SH-SY5Y (cell line): Measurements from ENCODE around the gene TEAD1.

Experiments used
- GATA2 ChIP-seq: IDR thresholded peaks from 2 replicates; pipeline ENCODE4 v1.6.1; 2011; ENCODE audit warnings: mild to moderate bottlenecking, low read depth, low read length
- GATA3 ChIP-seq: IDR thresholded peaks from 2 replicates; pipeline ENCODE4 v1.6.1; 2011; ENCODE audit warnings: low read depth, mild to moderate bottlenecking, low read length, moderate library complexity

Gene TEAD1

GRCh38 chr11:12809364-12809763, 135.1 kb downstream of the TEAD1 start:
- no peak for TF ChIP-seq GATA3
- TF ChIP-seq GATA2: no peak

DNA sequence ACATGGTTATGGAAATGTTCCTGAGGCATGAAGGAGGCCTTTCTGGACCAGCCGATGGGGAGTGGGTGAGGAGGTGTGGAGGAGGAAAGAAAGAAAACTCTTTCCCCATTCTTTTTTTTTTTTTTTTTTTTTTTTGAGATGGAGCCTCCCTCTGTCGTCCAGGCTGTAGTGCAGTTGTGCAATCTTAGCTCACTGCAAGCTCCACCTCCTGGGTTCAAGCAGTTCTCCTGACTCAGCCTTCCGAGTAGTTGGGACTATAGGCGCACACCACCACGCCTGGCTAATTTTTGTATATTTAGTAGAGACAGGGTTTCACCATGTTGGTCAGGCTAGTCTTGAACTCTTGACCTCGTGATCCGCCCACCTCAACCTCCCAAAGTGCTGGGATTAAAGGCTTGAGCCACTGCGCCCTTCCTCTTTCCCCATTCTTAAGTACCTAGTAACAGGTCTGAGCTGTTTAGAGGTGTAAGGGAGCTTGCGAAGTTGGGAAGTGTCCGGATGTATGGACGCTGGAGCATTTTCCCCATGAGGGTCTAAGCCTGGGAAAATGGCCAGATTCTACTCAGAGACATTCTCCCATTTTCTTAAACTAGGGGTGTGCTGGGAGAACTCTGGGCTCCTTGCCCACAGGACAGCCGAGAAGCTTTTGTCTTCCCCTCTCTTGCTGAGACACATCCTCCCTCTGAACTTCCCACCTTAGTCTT, 135.8 kb downstream of the TEAD1 start:
- TF ChIP-seq GATA2 (no peak), GATA3 (no peak)

DNA sequence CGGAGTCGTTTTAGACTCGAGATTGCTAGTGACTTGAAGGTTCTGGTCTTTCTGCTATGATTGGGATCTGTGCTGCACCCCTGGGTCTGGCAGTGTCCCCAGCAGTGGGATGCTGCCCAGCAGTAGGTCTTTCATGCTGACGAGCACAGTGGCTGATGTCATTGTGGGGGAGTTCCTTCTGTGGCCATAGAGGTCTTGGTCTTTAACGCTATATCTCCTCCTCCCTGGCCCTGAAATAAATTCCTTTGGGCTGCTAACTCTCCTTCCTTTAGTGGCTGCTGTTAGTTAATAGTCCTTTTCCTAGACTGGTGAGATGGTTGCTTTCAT, 136.3 kb downstream of the TEAD1 start:
- TF ChIP-seq GATA2 (no peak), GATA3 (no peak)

DNA sequence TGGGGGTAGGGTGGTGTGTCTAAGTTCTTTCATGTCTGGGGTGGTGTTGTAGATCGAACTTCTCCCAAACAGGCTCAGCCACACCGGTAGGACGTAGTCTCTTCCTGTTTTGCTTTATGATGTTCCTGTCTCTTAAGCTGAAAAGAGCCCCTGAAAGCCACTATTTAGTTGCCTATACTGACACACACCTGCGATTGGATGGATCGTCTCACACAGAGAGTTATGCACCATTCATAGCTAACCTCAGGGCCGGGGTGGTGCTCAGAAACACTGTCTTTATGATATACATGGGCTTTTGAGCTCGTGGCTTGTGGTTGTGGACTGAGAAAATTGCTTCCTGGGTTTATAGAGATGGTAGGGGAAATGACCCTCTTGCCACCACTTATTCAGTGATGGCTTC, 137.6 kb downstream of the TEAD1 start:
- no peak for TF ChIP-seq GATA3
- TF ChIP-seq GATA2: no peak

GRCh38 chr11:12812849-12813248, 138.6 kb downstream of the TEAD1 start:
- TF ChIP-seq GATA2 (peak; percentile 57), GATA3 (no peak)

- no peak for TF ChIP-seq GATA2
- no peak for TF ChIP-seq GATA3
These were observed 139.4 kb downstream of the TEAD1 start for GRCh38 chr11:12813371-12814225.

- peak; percentile 5; the same call in 1 of the 2 replicates for TF ChIP-seq GATA3
- no peak for TF ChIP-seq GATA2
These were observed 140.9 kb downstream of the TEAD1 start for GRCh38 chr11:12815129-12815480.

DNA sequence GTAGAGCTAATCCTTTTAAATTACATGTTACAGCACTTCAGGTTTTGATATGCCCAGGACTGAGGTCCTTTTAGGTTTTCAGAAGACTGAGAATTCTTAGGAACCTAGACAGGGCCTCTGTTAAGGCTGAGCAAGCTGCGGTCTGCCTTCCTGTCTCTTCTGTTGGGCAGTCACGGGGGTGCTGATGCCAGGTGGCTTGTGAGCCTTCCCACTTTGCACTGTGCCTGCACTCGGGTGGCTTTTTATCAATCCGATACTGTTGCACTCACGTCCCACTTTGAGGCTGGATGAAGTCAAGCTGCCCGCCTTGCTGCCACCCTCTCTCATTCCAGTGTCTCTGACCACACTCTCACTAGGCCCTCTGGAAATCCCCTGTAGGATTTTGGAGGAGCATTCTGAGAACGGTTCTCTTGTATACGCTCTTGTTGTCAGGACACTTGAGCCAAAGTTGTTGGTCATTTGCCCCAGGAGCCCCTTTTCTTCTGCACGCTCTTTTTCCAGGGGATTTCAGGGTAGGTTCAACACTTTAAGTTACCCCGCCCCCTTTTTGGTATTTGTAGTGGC, 141.8 kb downstream of the TEAD1 start:
- TF ChIP-seq GATA2 (no peak), GATA3 (no peak)

DNA sequence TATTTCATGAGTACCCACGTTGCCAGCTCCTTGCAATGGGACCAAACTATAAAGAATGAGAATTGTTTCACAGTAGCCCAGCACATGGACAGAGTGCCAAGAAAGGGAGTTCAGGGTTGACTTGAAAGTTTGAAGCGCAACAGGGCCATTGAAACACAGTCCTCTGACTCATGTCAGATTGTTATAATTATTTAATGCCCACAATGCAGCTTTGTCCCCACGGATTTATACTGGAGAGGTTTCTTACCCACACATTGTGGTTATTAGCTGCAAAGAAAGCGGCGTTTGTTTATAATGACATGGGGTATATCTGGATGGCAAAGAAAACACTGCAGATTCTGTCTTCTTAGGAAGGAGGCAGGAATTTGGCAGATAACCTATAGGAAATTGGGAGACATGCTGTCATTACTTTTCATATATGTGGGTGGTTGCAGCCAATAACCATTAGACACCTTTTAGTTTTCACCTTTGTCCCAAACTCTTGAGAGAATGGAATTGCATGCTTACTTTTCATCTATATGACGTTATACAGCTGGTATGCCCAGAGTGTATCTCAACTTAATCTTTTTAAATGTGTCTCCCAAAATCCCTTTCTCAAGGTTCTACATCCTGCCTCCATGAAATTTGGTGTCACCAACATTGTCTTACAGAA, 143.6 kb downstream of the TEAD1 start:
- TF ChIP-seq GATA2: no peak
- no peak for TF ChIP-seq GATA3

DNA sequence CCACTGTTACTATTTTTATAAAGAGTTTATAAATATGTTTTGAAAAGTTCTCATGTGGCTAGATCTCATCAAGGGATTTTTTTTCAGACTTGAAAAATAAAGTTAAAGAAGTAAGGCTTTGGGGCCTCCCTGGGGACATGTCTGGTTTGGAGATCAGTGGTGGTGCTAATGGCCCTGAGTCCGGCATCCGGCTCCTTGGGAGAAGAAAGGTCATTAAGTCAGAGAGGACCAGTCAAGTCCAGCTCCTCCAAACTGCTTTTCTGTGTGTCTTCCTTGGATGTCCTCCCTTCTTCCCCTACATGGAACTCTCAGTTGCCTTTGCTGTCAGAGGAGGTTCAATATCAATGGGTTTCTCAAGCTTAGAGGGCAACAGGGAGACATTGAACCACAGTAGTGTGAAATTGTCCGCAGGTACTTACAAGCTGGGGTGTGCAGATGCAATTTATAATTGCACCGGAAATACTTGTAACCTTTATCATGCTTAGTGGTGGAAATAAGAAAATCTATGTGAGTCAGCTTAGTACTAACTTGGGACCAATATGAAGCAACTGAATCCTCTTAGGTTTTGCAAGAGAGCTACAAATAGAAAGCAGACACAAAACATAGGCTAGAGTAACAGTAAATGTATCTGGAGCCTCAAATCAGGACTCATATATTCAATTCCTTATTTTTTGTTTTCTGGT, 144.3 kb downstream of the TEAD1 start:
- TF ChIP-seq GATA2 (no peak), GATA3 (no peak)

- peak; percentile 68 for TF ChIP-seq GATA2
- peak; percentile 78 for TF ChIP-seq GATA3
These were observed 148.3 kb downstream of the TEAD1 start for GRCh38 chr11:12822392-12823022.

GRCh38 chr11:12824281-12825041, 150.2 kb downstream of the TEAD1 start:
- TF ChIP-seq GATA3: no peak
- TF ChIP-seq GATA2: no peak

DNA sequence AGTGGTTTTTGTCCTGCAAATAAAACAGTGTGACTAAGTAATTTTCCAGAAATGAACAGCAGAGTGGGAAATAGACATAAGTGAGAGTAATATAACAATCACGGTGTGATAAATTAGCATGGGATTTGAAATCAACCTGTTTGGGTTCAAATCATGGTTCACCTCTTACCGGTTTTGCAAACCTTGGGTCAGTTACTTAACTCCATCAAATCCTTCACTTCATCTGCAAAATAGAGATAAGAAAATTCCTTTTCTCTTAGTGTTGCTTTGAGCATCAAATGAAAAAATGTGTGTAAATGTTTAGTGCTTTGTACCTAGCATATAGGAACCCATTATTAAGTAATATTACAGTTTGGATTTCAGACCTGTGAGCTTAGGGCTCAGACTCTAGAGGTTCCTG, 152.2 kb downstream of the TEAD1 start:
- no peak for TF ChIP-seq GATA3
- no peak for TF ChIP-seq GATA2
